ENCODE results near the gene SPAG16.

DNA sequence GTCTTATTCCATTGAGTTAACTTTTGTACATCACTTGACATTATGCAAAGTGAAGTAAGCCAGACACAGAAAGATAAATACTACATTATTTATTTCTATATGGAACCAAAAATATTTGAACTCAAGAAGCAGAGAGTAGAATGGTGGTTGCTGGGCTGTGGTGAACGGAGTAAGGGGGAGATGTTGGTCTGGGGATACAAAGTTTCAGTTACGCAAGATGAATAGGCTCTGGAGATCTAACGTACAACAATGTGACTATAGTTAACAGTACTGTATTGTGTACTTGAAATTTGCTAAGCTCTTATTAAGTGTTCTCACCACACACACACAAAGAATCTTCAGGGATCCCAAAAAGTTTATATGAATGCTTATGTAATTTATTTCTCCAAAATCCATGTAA is 1001.7 kb downstream of the SPAG16 start:
- TF ChIP-seq, protein P1, sequence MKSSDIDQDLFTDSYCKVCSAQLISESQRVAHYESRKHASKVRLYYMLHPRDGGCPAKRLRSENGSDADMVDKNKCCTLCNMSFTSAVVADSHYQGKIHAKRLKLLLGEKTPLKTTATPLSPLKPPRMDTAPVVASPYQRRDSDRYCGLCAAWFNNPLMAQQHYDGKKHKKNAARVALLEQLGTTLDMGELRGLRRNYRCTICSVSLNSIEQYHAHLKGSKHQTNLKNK (CRISPR knock-in tag; IDR thresholded peaks at IDR 0.05), result no peak
- TF ChIP-seq, protein P2, sequence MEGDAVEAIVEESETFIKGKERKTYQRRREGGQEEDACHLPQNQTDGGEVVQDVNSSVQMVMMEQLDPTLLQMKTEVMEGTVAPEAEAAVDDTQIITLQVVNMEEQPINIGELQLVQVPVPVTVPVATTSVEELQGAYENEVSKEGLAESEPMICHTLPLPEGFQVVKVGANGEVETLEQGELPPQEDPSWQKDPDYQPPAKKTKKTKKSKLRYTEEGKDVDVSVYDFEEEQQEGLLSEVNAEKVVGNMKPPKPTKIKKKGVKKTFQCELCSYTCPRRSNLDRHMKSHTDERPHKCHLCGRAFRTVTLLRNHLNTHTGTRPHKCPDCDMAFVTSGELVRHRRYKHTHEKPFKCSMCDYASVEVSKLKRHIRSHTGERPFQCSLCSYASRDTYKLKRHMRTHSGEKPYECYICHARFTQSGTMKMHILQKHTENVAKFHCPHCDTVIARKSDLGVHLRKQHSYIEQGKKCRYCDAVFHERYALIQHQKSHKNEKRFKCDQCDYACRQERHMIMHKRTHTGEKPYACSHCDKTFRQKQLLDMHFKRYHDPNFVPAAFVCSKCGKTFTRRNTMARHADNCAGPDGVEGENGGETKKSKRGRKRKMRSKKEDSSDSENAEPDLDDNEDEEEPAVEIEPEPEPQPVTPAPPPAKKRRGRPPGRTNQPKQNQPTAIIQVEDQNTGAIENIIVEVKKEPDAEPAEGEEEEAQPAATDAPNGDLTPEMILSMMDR (IDR thresholded peaks at IDR 0.05), result no peak
- no peak for TF ChIP-seq MXD4 (CRISPR knock-in tag; IDR thresholded peaks at IDR 0.05; ENCODE audit: borderline replicate concordance)
- TF ChIP-seq NR1H2 (CRISPR knock-in tag; IDR thresholded peaks at IDR 0.05), result no peak
- no peak for TF ChIP-seq JUN (CRISPR knock-in tag; IDR thresholded peaks at IDR 0.05)
- no peak for TF ChIP-seq SMAD3 (CRISPR knock-in tag; IDR thresholded peaks at IDR 0.05; ENCODE audit: borderline replicate concordance)
- no peak for TF ChIP-seq CBFB (CRISPR knock-in tag; IDR thresholded peaks at IDR 0.05; ENCODE audit: low read depth)
- no peak for TF ChIP-seq ZNF263 (CRISPR knock-in tag; IDR thresholded peaks at IDR 0.05; ENCODE audit: low read depth)
- TF ChIP-seq, protein P3, sequence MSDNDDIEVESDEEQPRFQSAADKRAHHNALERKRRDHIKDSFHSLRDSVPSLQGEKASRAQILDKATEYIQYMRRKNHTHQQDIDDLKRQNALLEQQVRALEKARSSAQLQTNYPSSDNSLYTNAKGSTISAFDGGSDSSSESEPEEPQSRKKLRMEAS (CRISPR knock-in tag; IDR thresholded peaks at IDR 0.05), result no peak
- TF ChIP-seq ELF4 (CRISPR knock-in tag; IDR thresholded peaks at IDR 0.05; ENCODE audit: low read depth), result no peak
- TF ChIP-seq, protein P4, sequence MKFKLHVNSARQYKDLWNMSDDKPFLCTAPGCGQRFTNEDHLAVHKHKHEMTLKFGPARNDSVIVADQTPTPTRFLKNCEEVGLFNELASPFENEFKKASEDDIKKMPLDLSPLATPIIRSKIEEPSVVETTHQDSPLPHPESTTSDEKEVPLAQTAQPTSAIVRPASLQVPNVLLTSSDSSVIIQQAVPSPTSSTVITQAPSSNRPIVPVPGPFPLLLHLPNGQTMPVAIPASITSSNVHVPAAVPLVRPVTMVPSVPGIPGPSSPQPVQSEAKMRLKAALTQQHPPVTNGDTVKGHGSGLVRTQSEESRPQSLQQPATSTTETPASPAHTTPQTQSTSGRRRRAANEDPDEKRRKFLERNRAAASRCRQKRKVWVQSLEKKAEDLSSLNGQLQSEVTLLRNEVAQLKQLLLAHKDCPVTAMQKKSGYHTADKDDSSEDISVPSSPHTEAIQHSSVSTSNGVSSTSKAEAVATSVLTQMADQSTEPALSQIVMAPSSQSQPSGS (CRISPR knock-in tag; IDR thresholded peaks at IDR 0.05; ENCODE audit: borderline replicate concordance, low read depth), result no peak
- no peak for TF ChIP-seq FOXJ3 (CRISPR knock-in tag; IDR thresholded peaks at IDR 0.05; ENCODE audit: borderline replicate concordance)
- TF ChIP-seq CREB1 (CRISPR knock-in tag; IDR thresholded peaks at IDR 0.05), result no peak
- TF ChIP-seq, protein P5, sequence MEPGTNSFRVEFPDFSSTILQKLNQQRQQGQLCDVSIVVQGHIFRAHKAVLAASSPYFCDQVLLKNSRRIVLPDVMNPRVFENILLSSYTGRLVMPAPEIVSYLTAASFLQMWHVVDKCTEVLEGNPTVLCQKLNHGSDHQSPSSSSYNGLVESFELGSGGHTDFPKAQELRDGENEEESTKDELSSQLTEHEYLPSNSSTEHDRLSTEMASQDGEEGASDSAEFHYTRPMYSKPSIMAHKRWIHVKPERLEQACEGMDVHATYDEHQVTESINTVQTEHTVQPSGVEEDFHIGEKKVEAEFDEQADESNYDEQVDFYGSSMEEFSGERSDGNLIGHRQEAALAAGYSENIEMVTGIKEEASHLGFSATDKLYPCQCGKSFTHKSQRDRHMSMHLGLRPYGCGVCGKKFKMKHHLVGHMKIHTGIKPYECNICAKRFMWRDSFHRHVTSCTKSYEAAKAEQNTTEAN (CRISPR knock-in tag; IDR thresholded peaks at IDR 0.05), result no peak
